ENCODE measurements around the gene TPBGL. TPM values are rescaled to one million over a fixed set of nuclear protein-coding genes. Genes with fewer than 3 reads are reported as not detected.
A peak's percentile ranks its signal among the peaks of the same experiment; 100 is the strongest.

Gene TPBGL
- total and polyA plus RNA-seq, 2 experiments from 2014 or later: 0.08 to 0.21 TPM

- no peak overlapping the region for H3K4me3 Mint-ChIP-seq
These were observed 4.9 kb downstream of the TPBGL start for GRCh38 chr11:75245356-75246005.

GRCh38 chr11:75246006-75246670, 5.6 kb downstream of the TPBGL start:
- DNase-seq (ENCODE audit: low spot score): no peak
- Histone ChIP-seq H3K9me2 (ENCODE audit: insufficient read depth) (0 out of 2 replicates have a peak, but pooled peaks cover 2% of the 10 kb centered on the region), H3K4me2 (no peak overlapping the region), H3K4me1 (ENCODE audit: insufficient read depth) (no peaks in the 10 kb centered on the region), H3K4me3 (no peak overlapping the region), H3K27ac (ENCODE audit: low read depth) (no peak overlapping the region), H2AFZ (no peak overlapping the region), H4K20me1 (replicated peaks; ENCODE audit: insufficient read depth) (no peaks in the 10 kb centered on the region), H3K27me3 (ENCODE audit: insufficient read depth) (peaks cover 36% of the 10 kb centered on the region), H3K36me3 (ENCODE audit: insufficient read depth) (no peaks in the 10 kb centered on the region), H3F3A (replicated peaks; ENCODE audit: low read depth) (no peaks in the 10 kb centered on the region), H3K79me2 (replicated peaks; ENCODE audit: insufficient read depth) (no peaks in the 10 kb centered on the region)
- Mint-ChIP-seq H3K9me3 (no peaks in the 10 kb centered on the region; the same call in 2 of the 3 replicates), H3K27ac (no peak overlapping the region), H3K27me3 (ENCODE audit: insufficient read depth, low read depth, poor library complexity) (peaks cover 38% of the 10 kb centered on the region), H3K4me3 (no peak overlapping the region), H3K36me3 (ENCODE audit: low read depth) (no peaks in the 10 kb centered on the region), H3K4me1 (peaks cover 5% of the 10 kb centered on the region; the same call in 2 of the 3 replicates)
- no peak for ATAC-seq
- TF ChIP-seq STAT1 (IDR thresholded peaks at IDR 0.05; ENCODE audit: unreplicated experiment): no peak
- no peak for TF ChIP-seq ZNF114 (CRISPR knock-in tag; IDR thresholded peaks at IDR 0.05)
- TF ChIP-seq CTCF (conservative IDR thresholded peaks at IDR 0.05; ENCODE audit: low read depth in 2 of 2): no peak
- TF ChIP-seq REST (IDR thresholded peaks at IDR 0.05; ENCODE audit: unreplicated experiment): no peak
- no peak for TF ChIP-seq POLR2AphosphoS5 (IDR thresholded peaks at IDR 0.05; ENCODE audit: low read depth)

More at GRCh38 chr11:75245356-75246005, 4.9 kb downstream of the TPBGL start:
- H3K27me3 ChIP-seq (ENCODE audit: insufficient read depth): peaks cover 42% of the 10 kb centered on the region
- H4K20me1 ChIP-seq (replicated peaks; ENCODE audit: insufficient read depth): no peaks in the 10 kb centered on the region
- Mint-ChIP-seq H3K27me3 (ENCODE audit: insufficient read depth, low read depth, poor library complexity) (peaks cover 38% of the 10 kb centered on the region), H3K9me3 (no peaks in the 10 kb centered on the region), H3K36me3 (ENCODE audit: low read depth) (no peaks in the 10 kb centered on the region), H3K4me1 (peaks cover 5% of the 10 kb centered on the region; the same call in 2 of the 3 replicates), H3K27ac (no peak overlapping the region)
- ATAC-seq: peak; percentile 50
- H2AFZ ChIP-seq: no peak overlapping the region
- no peaks in the 10 kb centered on the region for H3K36me3 ChIP-seq (ENCODE audit: insufficient read depth)
- H3F3A ChIP-seq (replicated peaks; ENCODE audit: low read depth): no peaks in the 10 kb centered on the region
- TF ChIP-seq EZH2phosphoT487 (IDR thresholded peaks at IDR 0.05; ENCODE audit: unreplicated experiment) (no peak), ZNF331 (CRISPR knock-in tag; IDR thresholded peaks at IDR 0.05; ENCODE audit: low read depth) (no peak), NANOG (IDR thresholded peaks at IDR 0.05; ENCODE audit: borderline replicate concordance) (no peak), POLR2AphosphoS5 (IDR thresholded peaks at IDR 0.05; ENCODE audit: low read depth) (no peak), CTCF (conservative IDR thresholded peaks at IDR 0.05; ENCODE audit: low read depth in 2 of 2) (peak; percentile 47 to 67)
- H3K79me2 ChIP-seq (replicated peaks; ENCODE audit: insufficient read depth): no peaks in the 10 kb centered on the region
- H3K4me1 ChIP-seq (ENCODE audit: insufficient read depth): no peaks in the 10 kb centered on the region
- H3K27ac ChIP-seq (ENCODE audit: low read depth): no peak overlapping the region
- H3K4me3 ChIP-seq: no peak overlapping the region
- no peak overlapping the region for H3K4me2 ChIP-seq
- H3K9me2 ChIP-seq (ENCODE audit: insufficient read depth): 0 out of 2 replicates have a peak, but pooled peaks cover 2% of the 10 kb centered on the region
- peak; percentile 72 for DNase-seq (ENCODE audit: low spot score)
